Stimulated activated CD4-positive, alpha-beta T cell treated with anti-CD3 and anti-CD28 coated beads, Interleukin-4, amount 100 ng/mL, for 4 hours (primary cell): ENCODE results near the gene ANAPC16.
"Not testable (repeated sequence)": the region's sequence is repeated elsewhere in the genome, so short reads cannot be mapped to it uniquely, and the experiment has no call there.

Source experiments
- DNase-seq, 2 experiments: peaks; one replicate each; pipeline ENCODE4 v3.0.0-alpha.2; 2020

The ANAPC16 gene

GRCh38 chr10:72218325-72218724, 2.5 kb downstream of the ANAPC16 start:
- no peak for DNase-seq

DNA sequence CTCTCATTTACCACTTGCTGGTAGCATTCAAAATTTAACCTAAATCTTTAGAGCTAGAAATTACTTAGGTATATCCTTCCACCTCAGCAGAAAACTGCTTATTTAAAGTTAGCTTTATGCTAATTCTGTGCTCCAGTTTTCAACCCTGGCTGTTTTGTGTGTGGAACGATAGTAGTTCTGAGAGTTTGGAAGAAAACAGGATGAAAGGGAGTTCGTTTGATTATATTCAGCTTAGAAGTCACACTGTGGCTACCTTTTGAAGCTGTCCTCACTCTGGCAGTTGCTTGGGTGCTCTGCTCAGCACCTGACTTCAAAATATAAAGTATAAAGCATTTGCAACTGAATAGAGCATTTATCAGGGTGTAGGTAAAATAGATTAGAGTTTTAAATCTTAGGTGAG, 2.9 kb downstream of the ANAPC16 start:
- DNase-seq: no peak

DNA sequence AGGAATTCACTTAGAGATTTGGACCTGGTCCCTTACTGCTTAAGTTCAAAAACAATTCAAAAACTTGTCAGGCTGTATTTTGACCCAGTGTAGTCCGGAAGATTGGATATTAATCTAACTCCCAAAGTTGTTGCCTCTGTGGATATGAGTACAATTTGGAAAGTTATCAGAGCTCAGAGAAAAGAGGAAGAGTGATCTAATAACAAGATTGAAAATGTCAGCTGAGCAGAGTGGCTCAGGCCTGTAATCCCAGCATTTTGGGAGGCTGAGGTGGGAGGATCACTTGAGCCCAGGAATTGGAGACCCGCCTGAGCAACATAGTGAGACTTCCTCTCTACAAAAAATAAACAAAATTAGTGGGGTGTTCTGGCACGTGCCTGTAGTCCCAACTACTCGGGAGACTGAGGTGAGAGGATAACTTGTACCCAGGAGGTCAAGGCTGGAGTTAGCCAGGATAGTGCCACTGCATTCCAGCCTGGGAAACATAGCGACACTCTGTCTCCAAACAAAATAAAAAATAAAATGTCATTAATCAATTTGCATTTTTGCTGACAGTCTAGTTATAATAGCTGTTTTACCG, 3.5 kb downstream of the ANAPC16 start:
- no peak for DNase-seq

GRCh38 chr10:72220637-72221036, 4.8 kb downstream of the ANAPC16 start:
- DNase-seq: no peak

- DNase-seq: no peak
Observed at GRCh38 chr10:72221278-72221677, 5.5 kb downstream of the ANAPC16 start.

DNA sequence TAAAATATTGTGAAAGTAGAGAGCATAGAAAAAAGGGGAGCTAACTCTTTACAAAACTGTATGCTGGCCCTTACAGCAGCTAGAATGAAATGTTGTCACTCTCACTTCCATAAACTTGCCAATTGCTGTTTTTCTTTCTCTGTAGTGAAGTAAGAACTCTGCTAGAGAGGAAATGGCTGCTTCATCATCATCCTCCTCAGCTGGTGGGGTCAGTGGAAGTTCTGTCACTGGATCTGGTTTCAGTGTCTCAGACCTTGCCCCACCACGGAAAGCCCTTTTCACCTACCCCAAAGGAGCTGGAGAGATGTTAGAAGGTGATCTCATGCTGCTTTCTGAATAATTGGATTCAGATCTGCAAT, 7.9 kb downstream of the ANAPC16 start:
- no peak for DNase-seq

DNA sequence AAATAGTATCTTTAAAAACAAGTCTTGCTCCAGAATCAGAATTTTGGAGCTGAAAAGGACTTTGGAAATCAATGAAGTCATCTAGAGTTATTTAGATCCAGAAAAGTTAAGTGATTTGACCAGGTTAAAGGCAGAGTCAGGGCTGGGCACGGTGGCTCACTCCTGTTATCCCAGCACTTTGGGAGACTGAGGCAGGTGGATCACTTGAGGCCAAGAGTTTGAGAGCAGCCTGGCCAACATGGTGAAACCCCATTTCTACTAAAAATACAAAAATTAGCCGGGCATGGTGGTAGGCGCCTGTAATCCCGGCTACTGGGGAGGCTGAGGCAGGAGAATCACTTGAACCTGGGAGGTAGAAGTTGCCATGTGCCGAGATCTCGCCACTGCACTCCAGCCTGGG, 8.4 kb downstream of the ANAPC16 start:
- DNase-seq: not testable (repeated sequence)

DNA sequence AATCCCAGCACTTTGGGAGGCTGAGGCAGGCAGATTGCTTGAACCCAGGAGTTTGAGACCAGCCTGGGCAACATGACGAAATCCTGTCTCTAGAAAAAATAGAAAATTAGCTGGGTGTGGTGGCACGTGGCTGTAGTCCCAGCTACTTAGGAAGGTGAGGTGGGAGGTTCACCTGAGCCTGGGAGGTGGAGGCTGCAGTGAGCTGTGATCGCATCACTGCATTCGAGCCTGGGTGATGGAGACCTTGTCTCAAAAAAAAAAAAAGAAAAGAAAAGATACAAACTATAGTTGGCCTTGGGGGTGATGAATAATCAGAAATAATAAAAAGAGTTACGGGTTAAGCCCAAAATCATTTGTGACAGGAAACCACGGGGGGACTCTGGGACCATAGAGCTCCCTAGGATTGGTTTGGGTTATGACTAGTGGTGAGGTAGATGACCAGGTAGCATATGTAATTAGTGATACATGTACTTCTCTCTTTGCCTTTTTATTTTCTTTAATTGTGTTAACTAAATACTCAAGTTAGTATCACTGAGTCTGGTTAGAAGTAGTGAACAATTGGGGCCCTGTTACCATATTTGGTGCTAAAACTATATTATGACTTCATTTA, 10.7 kb downstream of the ANAPC16 start:
- DNase-seq: no peak

DNA sequence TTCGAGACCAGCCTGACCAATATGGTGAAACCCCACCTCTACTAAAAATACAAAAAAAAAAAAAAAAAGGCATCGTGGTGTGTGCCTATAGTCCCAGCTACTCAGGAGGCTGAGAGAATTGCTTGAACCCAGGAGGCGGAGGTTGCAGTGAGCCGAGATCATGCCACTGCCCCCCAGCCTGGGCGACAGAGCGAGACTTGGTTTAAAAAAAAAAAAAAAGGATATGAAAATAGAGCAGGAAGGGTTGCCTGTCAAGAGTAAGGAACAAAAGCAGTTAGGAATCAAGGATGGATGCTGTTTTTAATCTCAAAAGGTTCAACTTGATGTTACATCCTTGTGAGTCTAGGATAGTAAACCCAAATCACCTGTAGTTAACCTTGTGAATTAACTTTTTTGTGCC, 12.0 kb downstream of the ANAPC16 start:
- no peak for DNase-seq

DNA sequence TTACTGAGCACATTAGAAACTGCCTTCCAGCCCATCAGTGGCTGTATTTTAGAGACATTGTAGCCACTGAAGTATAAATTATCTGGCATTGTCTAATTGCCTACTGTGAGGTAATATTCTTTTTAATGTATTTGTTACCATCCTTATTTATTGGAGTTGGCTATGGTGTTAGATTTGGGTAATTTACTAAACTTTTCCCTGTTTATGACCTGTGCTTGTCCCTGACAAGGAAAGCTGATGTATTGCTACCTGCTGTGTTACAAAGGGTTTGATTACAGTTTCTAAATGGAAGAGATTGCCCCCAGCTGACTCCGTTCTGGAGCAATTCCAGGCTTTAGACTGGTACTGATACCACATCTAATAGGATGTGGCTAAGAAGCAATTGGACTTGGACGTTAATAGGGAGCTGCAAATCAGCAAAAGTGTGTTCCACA, 12.5 kb downstream of the ANAPC16 start:
- no peak for DNase-seq

- no peak for DNase-seq
Observed at GRCh38 chr10:72229261-72230251, 13.7 kb downstream of the ANAPC16 start.

DNA sequence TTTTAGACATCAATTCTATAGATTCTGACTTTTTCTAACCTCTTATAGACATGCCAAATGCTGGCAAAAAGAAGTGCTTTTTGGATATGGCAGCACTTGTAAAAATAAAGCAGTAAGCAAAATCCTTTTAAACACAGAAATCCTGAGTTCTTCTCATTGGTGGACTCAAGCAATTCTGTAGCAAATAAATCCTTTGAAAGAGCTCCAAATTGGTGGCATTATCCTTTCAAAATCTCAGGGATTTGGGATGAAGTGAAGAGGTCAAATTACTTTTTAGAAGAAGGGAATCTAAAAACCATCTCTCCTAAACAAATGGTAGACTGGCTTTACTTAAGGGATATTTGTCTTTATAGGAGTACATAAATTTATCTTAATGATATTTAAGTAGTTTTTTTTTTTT, 17.8 kb downstream of the ANAPC16 start:
- DNase-seq: no peak

DNA sequence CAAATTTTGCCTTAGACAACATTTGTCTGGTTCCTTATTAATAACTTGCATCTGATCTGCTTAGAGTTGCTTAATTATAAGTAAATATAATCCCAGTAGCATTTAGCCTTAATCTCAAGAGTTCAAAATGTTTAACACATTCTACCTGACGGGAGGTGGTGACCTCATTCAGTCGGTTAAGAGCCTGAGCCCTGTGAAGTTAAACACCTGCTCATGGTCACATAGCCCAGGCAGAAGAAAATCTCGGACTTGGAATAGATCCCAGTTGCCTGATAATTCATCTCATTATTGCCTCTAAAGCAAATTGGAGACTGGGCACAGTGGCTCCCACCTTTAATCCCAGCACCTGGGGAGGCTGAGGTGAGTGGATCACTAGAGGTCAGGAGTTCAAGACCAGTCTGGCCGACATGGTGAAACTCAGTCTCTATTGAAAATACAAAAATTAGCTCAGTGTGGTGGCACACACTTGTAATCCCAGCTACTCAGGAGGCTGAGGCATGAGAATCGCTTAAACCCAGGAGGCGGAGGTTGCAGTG, 18.8 kb downstream of the ANAPC16 start:
- no peak for DNase-seq

GRCh38 chr10:72235544-72236279, 19.9 kb downstream of the ANAPC16 start:
- DNase-seq: no peak

DNA sequence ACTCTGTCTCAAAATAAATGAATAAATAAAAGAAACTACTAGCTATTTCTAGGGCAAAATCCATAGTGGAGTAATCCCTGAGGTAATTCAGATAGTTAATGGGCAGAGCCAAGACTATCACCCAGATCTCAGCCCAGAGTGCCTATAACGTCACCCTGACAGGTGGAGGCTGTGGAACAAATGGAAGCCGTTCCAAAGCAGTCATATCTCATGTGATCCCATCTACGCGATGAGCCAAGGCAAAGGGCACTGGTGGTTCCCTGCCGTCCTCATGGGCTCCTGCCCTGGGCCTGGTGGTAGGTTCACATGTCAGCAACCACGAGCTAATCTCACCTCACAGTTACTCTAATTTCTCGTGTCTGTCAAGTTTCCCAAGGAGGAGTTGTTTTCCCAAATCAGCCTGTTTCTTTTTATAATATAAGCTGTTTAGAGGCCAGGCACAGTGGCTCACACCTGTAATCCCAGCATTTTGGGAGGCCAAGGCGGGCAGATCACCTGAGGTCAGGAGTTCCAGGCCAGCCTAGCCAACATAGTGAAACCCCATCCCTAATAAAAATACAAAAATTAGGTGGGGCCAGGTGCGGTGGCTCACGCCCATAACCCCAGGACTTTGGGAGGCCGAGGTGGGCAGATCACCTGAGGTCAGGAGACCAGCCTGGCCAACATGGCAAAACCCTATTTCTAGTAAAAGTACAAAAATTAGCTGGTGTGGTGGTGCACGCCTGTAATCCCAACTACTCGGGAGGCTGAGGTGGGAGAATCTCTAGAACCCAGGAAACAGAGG, 22.8 kb downstream of the ANAPC16 start:
- no peak for DNase-seq

DNA sequence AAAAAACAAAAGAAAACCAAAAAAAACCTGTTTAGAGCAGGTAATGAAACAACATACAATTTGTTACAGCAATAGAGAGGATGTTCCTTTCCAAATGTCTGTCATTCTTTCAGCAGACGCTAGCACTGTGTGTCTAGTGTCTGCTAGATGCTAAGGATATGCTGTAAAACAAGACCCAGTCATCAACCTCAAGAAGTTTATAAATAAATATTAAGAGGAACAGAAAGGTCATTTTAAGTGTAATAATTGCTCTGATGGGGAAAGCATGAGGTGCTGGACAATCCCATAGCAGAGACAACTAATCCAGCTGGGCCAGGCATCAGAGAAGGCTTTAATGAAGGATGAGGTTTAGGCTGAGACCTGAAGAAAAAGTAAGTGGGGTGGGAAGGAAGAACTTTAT, 23.6 kb downstream of the ANAPC16 start:
- no peak for DNase-seq

DNA sequence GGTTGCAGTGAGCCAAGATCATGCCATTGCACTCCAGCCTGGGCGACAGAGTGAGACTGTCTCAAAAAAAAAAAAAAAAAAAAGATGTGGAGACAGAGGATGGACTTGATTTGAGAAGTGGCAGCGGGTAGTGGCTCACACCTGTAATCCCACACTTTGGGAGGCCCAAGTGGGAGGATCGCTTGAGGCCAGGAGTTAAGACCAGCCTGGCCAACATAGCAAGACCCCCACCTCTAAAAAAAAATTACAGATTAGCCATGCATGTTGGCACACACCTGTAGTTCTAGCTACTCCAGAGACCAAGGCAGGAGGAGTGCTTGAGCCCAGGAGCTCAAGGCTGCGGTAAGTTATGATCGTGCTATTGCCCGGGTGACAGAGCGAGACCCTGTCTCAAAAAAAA, 24.6 kb downstream of the ANAPC16 start:
- no peak for DNase-seq

- DNase-seq: no peak
Observed at GRCh38 chr10:72241691-72242252, 26.0 kb downstream of the ANAPC16 start.

GRCh38 chr10:72242675-72243074, 26.9 kb downstream of the ANAPC16 start:
- DNase-seq: no peak

- DNase-seq: no peak
Observed at GRCh38 chr10:72243822-72244437, 28.1 kb downstream of the ANAPC16 start.

- no peak for DNase-seq
Observed at GRCh38 chr10:72244573-72245038, 28.8 kb downstream of the ANAPC16 start.
